Esophagus squamous epithelium (tissue), 5 donors: ENCODE data around the gene LRG1. TPM values are rescaled to one million over a fixed set of nuclear protein-coding genes. Genes with fewer than 3 reads are reported as not detected.

Source experiments
- DNase-seq: peaks from one replicate; lab custom pipeline; 2025; lab: John Stamatoyannopoulos, UW
- H3K27ac ChIP-seq, 4 donors: fragments of 200-600 bp; sonication (generic); one replicate each; pipeline ENCODE4 v1.5.1; 2016 to 2019; ENCODE audit warnings: mild to moderate bottlenecking in 1 of 4
- H3K27me3 ChIP-seq, 4 donors: fragments of 200-600 bp; sonication (generic); 1 replicate in 3 of 4; 2 replicates in 1 of 4; pipeline versions ENCODE4 v1.5.1 to v1.6.0; 2017 to 2021; ENCODE audit warnings: antibody characterized with exemption in 1 of 4
- H3K36me3 ChIP-seq, 3 donors: fragments of 200-600 bp; sonication (generic); one replicate each; pipeline ENCODE4 v1.5.1; 2016 to 2019
- H3K4me1 ChIP-seq, 3 donors: fragments of 200-600 bp; sonication (generic); one replicate each; pipeline ENCODE4 v1.5.1; 2017 to 2019
- H3K4me3 ChIP-seq, 4 donors: fragments of 200-600 bp; sonication (generic); 1 replicate in 3 of 4; 2 replicates in 1 of 4; pipeline ENCODE4 v1.5.1; 2016 to 2019; ENCODE audit warnings: mild to moderate bottlenecking in 2 of 4, moderate library complexity in 1 of 4
- H3K9me3 ChIP-seq, 3 donors: fragments of 200-600 bp; sonication (generic); one replicate each; pipeline ENCODE4 v1.5.1; 2016 to 2019
- CTCF ChIP-seq, 6 experiments: fragments of 450-650 bp in 4 of 6; fragments of 200-600 bp in 2 of 6; sonication (generic) in 2 of 6; IDR thresholded peaks; one replicate each; pipeline ENCODE4 v1.5.1; 2016 to 2019; ENCODE audit warnings: antibody characterized with exemption in 6 of 6, mild to moderate bottlenecking in 4 of 6, moderate library complexity in 4 of 6
- POLR2A ChIP-seq, 4 donors: fragments of 450-650 bp; IDR thresholded peaks; one replicate each; pipeline ENCODE4 v1.6.1; 2017; ENCODE audit warnings: antibody characterized with exemption in 4 of 4, mild to moderate bottlenecking in 4 of 4, moderate library complexity in 3 of 4
- WGBS, 2 donors: methylation state at CpG; one replicate each; pipeline ENCODE4 v1.1.5; 2018; 5-methylcytosine and 5-hydroxymethylcytosine counted together
- intact Hi-C: fragments of 100-400 bp; cut with DNase I; formaldehyde crosslinking; loops from one replicate; pipeline ENCODE4 v1.15.0; 2022
- total RNA-seq, 4 donors: library from RNA; depleted of rRNA; stranded (reverse); fragments of >200 nt; gene quantifications; one replicate each; pipeline ENCODE4 v1.1.0, GENCODE V29; 2016
- donor health status: DM: yes; HTN: yes; CAD: no.

Gene LRG1, protein sequence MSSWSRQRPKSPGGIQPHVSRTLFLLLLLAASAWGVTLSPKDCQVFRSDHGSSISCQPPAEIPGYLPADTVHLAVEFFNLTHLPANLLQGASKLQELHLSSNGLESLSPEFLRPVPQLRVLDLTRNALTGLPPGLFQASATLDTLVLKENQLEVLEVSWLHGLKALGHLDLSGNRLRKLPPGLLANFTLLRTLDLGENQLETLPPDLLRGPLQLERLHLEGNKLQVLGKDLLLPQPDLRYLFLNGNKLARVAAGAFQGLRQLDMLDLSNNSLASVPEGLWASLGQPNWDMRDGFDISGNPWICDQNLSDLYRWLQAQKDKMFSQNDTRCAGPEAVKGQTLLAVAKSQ
- 10 to 100 TPM in 3 of 4 donors, 1 to 10 TPM in 1; 3.8 to 53.0 (median 21.1) TPM for total RNA-seq

DNA sequence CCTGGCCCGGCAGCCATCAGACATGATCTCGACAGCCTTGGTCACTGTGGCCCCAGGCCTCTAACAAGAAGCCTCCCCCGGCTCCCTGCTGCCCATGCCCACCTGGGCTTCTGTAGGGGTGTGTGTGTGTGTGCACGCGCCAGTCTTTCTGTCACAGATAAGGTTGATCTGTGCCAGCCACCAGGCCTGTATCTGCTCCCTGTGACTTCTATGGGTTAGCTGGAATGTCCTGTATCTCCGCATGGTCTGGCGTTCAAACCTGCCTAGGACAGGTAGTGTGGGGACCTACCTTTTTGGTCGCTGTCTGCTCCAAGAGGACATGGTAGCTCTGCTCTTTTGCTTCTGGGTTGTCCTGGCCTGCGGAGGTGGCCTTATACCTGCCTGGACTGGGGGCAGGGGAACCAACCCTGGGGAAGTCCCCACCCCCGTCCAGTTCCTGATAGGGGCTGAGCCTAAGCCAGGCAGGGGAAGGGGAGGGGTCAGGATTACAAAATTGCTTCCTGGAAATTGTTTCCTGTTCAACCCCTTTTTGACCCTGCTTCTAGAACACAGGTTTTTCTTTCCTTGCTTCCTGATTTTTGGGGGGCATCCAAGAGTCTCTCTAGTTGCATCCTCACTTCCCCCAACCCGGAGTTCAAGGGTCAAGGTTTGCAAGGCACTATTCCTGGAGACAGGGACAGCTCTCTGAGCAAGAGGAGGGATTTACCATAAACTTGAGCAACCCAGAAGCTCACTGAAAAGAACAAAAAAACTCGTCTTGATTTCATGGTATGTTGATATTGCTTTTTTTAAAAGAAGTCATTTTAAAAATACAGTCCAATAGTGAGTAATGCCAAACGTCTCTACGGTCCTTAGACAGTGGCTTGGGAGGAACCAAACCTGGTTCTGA, at the start of gene LRG1:
TSS of gene LRG1 (minus strand) at position 344 of the 889 bp plus-strand sequence. CDS start at position 321, 23 bp downstream.
- WGBS, 2 donors, result 28 to 33% methylated on average over 7 to 11 of the region's 14 CpGs

GRCh38 chr19:4588291-4588761, 48.5 kb upstream of the LRG1 start:
- no peak for TF ChIP-seq POLR2A (IDR thresholded peaks at IDR 0.05)
- TF ChIP-seq CTCF (IDR thresholded peaks at IDR 0.05), result no peak
- DNase-seq, result no peak
- H3K4me3 ChIP-seq, result no peak overlapping the region
- peaks cover 0 to 75% (median 14%) of the 10 kb centered on the region in 4 donors for H3K27me3 ChIP-seq
- intact Hi-C loops, result no loop called here
- no peaks in the 10 kb centered on the region for H3K36me3 ChIP-seq
- H3K27ac ChIP-seq, result no peak overlapping the region
- no peaks in the 10 kb centered on the region for H3K9me3 ChIP-seq
- peaks cover 9 to 24% (median 13%) of the 10 kb centered on the region in 3 donors for H3K4me1 ChIP-seq
- 38 to 61% methylated on average over 9 of the region's 9 CpGs for WGBS, 2 donors

More for the DNA sequence above, at the start of gene LRG1:
- Histone ChIP-seq H3K4me3 (peak within 1 kb of the TSS; percentile 1 to 59 (median 24)), H3K27me3 (peaks cover 0 to 45% (median 0%) of the 10 kb centered on the region in 4 donors), H3K36me3 (no peaks in the 10 kb centered on the region), H3K27ac (peak within 1 kb of the TSS; percentile 46 to 84 (median 75)), H3K9me3 (no peaks in the 10 kb centered on the region), H3K4me1 (peaks cover 11 to 54% (median 20%) of the 10 kb centered on the region in 3 donors)
- TF ChIP-seq POLR2A (IDR thresholded peaks at IDR 0.05) (no peak), CTCF (IDR thresholded peaks at IDR 0.05) (no peak)
- intact Hi-C loops, result no loop called here
- DNase-seq, result no peak

DNA sequence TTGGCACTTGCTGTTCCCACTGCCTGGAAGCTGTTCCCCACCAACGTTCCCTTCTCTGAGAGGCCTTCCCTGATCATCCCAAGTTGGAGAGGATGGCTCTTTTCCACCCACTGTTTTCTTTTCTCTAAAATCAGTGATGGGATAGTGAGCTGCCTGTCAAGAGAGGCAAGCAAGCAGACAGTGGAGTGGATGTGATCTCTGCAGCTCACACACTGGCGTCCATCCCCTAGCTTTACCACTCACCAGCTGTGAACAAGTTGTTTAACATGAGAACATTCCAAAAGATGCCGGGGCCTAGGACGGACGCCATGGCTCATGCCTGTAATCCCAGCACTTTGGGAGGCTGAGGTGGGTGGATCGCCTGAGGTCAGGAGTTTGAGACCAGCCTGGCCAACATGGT, 47.7 kb upstream of the LRG1 start:
- no peaks in the 10 kb centered on the region for H3K36me3 ChIP-seq
- no peaks in the 10 kb centered on the region for H3K9me3 ChIP-seq
- peaks cover 0 to 75% (median 14%) of the 10 kb centered on the region in 4 donors for H3K27me3 ChIP-seq
- TF ChIP-seq CTCF (IDR thresholded peaks at IDR 0.05) (no peak), POLR2A (IDR thresholded peaks at IDR 0.05) (no peak)
- peaks cover 9 to 16% (median 13%) of the 10 kb centered on the region in 3 donors for H3K4me1 ChIP-seq
- DNase-seq, result no peak
- no peak overlapping the region for H3K4me3 ChIP-seq
- WGBS, 2 donors, result 13 to 87% methylated on average over 1 to 6 of the region's 6 CpGs
- intact Hi-C loops, result no loop called here
- no peak overlapping the region for H3K27ac ChIP-seq

GRCh38 chr19:4586691-4587090, 46.9 kb upstream of the LRG1 start:
- DNase-seq, result no peak
- Histone ChIP-seq H3K27me3 (peaks cover 0 to 77% (median 16%) of the 10 kb centered on the region in 4 donors), H3K4me3 (no peak overlapping the region), H3K4me1 (peaks cover 9 to 19% (median 13%) of the 10 kb centered on the region in 3 donors), H3K36me3 (no peaks in the 10 kb centered on the region), H3K9me3 (no peaks in the 10 kb centered on the region), H3K27ac (no peak overlapping the region)
- intact Hi-C loops, result no loop called here
- 77 to 94% methylated on average over 3 to 6 of the region's 6 CpGs for WGBS, 2 donors
- no peak for TF ChIP-seq POLR2A (IDR thresholded peaks at IDR 0.05)
- TF ChIP-seq CTCF (IDR thresholded peaks at IDR 0.05), result no peak
